ENCODE data around the gene SRSF5.

GRCh38 chr14:69775012-69775411 lies 8.1 kb downstream of the SRSF5 start:
- TF ChIP-seq POLR2A (IDR thresholded peaks at IDR 0.05; ENCODE audit: low read depth, low read length) (0 out of 2 replicates have a peak, but pooled peaks have one; percentile 4), POLR2AphosphoS5 (IDR thresholded peaks at IDR 0.05; ENCODE audit: low read depth, low read length) (no peak), TAF1 (IDR thresholded peaks at IDR 0.05; ENCODE audit: borderline replicate concordance, low read depth, low read length) (no peak)
